Measurements from ENCODE around the gene FCAMR. TPM values are rescaled to one million over a fixed set of nuclear protein-coding genes. Genes with fewer than 3 reads are reported as not detected.
A peak's percentile ranks its signal among the peaks of the same experiment; 100 is the strongest.
"Not testable (repeated sequence)": the region's sequence is repeated elsewhere in the genome, so short reads cannot be mapped to it uniquely, and the experiment has no call there.

FCAMR gene
- total RNA-seq, 1 experiment from 2014 or later = not detected

DNA sequence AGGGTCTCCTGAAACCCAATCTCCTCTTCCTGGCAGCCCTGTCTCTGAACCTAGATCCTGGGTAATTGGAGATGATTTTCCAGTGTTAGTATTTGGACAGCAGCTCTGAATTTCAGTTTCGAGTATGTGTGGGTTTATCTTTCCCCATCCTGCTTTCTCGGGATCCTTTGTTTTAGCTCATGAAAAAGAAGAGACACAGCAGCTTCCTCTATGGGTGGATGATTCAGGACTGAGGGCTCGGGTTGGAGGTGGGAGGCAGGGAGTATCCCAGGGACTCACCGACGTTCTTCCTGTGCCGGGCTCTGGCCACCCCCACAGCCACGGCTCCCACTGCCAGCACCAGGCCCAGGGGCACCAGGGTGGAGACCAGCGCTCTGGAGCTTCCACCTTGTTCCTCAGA is 38.1 kb downstream of the FCAMR start:
- DNase-seq (ENCODE audit: low read depth) = no peak

DNA sequence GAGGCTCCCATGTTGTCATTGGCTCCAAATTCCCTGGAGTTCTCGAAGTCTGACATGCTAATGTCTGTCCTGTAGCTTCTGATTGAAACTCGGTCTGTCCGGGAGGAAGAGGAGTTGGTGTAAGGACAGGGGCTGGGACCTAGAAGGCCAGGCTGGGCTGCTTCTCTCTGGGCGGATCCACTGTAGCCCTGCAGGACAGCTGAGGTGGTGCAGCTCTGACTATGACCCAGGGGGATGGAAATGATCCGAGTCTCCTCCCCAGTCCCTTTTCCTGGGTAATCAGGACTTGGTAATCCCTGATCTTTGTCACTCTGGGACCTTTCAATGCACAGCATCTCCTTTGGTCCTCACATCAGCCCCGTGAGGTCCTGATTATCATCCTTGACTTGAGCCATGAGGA is 38.6 kb downstream of the FCAMR start:
- DNase-seq (ENCODE audit: low read depth) = no peak

- DNase-seq (ENCODE audit: low read depth) = no peak
Measured at GRCh38 chr1:206930210-206930798, 40.0 kb downstream of the FCAMR start.

- no peak for DNase-seq (ENCODE audit: low read depth)
Measured at GRCh38 chr1:206929524-206929923, 40.7 kb downstream of the FCAMR start.

- DNase-seq (ENCODE audit: low read depth) = no peak
Measured at GRCh38 chr1:206926286-206926685, 44.0 kb downstream of the FCAMR start.

- DNase-seq (ENCODE audit: low read depth) = no peak
Measured at GRCh38 chr1:206925106-206925736, 45.0 kb downstream of the FCAMR start.

DNA sequence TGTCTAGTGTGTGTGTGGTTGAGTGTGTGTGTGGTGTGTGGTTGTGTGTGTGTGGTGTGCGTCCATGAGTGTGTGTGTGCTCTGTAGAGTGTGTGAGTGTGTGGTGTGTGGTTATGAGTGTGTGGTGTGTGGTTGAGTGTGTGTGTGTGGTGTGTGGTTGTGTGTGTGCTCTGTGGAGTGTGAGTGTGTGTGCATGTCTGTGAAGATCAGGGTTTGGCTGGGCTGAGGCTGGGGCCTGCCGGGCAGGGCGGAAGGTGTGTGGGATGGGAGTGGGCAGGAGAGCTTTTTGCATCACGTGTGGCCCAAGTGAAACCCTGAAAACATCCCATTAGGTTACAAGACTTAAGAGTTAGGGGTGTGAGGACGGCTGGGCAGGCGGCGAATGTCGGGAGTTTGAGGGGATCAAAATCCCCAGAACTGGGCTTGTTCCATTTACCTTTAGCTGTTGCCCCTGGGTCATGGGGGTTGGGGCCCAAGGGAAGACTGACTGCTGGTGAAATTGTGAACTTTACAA is 45.6 kb downstream of the FCAMR start:
- DNase-seq (ENCODE audit: low read depth) = no peak

DNA sequence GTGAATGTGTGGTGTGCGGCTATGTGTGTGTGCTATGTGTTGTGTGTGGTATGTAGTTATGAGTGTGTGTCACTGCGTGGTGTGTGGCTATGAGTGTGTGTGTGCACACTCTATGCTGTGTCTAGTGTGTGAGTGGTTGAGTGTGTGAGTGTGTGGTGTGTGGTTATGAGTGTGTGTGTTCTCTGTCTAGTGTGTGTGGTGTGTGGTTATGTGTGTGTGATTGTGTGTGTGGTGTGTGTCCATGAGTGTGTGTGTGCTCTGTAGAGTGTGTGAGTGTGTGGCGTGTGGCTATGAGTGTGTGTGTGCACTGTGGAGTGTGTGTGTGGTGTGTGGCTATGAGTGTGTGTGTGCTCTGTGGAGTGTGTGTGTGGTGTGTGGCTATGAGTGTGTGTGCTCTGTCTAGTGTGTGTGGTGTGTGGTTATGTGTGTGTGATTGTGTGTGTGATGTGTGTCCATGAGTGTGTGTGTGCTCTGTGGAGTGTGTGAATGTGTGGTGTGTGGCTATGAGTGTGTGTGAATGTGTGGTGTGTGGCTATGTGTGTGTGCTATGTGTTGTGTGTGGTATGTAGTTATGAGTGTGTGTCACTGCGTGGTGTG is 46.2 kb downstream of the FCAMR start:
- DNase-seq (ENCODE audit: low read depth) = not testable (repeated sequence)

- DNase-seq (ENCODE audit: low read depth) = peak; percentile 54
Measured at GRCh38 chr1:206923009-206923960, 47.0 kb downstream of the FCAMR start.

GRCh38 chr1:206922524-206922923 is 47.7 kb downstream of the FCAMR start:
- no peak for DNase-seq (ENCODE audit: low read depth)

DNA sequence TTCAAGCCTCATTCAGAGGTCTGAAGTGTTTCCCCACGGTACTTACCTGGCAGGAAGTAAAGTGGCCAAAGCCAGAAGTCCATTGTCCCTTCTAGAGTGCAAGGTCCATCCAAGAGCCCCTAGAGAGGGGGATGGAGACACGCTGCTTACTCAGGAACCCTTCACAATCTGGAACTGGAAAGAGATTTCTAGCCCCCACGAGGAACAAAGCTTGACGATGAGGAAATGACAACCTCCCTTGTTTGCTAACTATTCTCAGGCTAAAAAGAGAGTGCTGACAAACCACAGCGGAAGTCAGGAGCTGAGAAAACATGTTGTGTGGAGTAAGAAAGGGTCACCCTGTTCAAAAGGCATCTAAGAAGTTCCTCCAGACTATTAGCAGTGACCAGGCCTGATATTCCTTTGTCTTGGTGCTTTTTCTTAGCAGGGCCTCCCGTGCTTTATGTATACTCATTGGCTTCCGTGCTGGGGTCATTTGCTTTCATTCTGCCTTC is 48.4 kb downstream of the FCAMR start, which contains the start of gene FCMR:
Gene FCMR, minus strand, starts transcription at position 170 of the 494 bp plus-strand sequence. Its CDS starts 87 bp downstream, at position 83.
- no peak for DNase-seq (ENCODE audit: low read depth)

DNA sequence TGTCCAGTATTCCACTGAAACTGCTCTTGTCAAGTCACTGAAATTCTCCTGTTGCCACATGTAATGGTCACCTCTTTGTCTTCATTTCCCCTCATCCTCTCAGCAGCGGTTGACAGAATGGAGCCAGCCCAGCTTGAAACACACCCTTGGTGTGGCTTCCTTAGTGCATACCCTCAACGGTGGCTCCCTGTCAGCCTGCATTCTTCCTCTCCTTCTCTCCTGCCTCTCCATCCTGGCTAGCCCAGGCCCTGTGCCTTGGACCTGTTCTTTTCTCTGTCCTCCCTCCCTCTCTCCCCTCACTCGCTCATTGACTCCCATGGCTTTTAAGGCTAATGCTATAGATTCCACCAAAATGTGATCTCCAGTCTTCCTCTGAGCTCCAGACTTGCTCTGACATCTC is 52.2 kb downstream of the FCAMR start:
- no peak for DNase-seq (ENCODE audit: low read depth)

DNA sequence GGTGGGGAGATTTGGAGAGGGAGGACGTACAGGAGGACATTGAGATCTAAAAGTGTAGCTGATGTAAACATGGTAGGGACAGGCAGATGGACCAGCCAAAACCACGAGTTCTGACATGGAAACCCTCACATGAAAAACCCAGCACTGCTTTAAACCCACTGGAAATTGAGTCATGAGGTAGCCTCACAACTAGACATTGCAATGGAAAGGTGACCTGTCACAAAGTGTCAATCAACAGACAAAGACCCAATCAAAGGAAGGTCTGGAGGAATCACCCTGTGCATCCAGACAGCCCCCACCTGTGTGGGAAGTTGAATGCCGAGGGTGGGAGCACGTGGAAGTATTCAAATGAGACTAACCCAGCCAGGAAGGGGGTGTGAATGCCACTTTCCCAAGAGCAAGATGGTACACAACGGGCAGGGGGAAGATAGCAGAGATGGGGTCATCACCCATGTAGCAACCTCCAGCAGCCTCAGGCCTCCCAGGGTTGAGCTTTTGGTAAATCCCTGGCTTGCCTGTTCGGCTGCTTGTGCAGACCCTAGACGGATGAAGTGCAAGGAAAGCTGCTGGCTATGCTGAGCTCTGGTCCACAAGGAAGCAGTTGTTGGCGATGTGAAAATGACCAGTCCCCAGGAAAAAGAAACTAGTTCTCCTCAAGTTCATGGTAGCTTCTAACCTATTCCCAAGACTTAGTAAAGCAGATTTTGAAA is 54.1 kb downstream of the FCAMR start:
- no peak for DNase-seq (ENCODE audit: low read depth)

- DNase-seq (ENCODE audit: low read depth) = no peak
Measured at GRCh38 chr1:206915030-206915735, 55.1 kb downstream of the FCAMR start.

- no peak for DNase-seq (ENCODE audit: low read depth)
Measured at GRCh38 chr1:206913766-206914537, 56.3 kb downstream of the FCAMR start.

GRCh38 chr1:206912445-206913095 is 57.7 kb downstream of the FCAMR start:
- DNase-seq (ENCODE audit: low read depth) = peak; percentile 66

- DNase-seq (ENCODE audit: low read depth) = peak; percentile 63
Measured at GRCh38 chr1:206911064-206911663, 59.1 kb downstream of the FCAMR start.

GRCh38 chr1:206909883-206910318 is 60.4 kb downstream of the FCAMR start:
- DNase-seq (ENCODE audit: low read depth) = no peak

Measured in LHCN-M2 (cell line).